SK-N-SH (cell line): ENCODE results near the gene PTPN4.

Experiments used
- ELF1 ChIP-seq: IDR thresholded peaks from 2 replicates; pipeline ENCODE4 v1.4.0; 2012
- FOSL2 ChIP-seq: IDR thresholded peaks from 2 replicates; pipeline ENCODE4 v1.4.0; 2012; ENCODE audit warnings: low read depth, mild to moderate bottlenecking, moderate library complexity, borderline replicate concordance
- GABPA ChIP-seq: IDR thresholded peaks from 2 replicates; pipeline ENCODE4 v1.4.0; 2012; ENCODE audit warnings: low read depth, mild to moderate bottlenecking
- MXI1 ChIP-seq: IDR thresholded peaks from 2 replicates; pipeline ENCODE4 v1.6.1; 2012; ENCODE audit warnings: mild to moderate bottlenecking, low read depth, low read length, improper control_type of control experiment
- RAD21 ChIP-seq: IDR thresholded peaks from 2 replicates; pipeline ENCODE4 v1.6.1; 2012; ENCODE audit warnings: mild to moderate bottlenecking, low read length
- TEAD4 ChIP-seq: IDR thresholded peaks from 2 replicates; pipeline ENCODE4 v1.4.0; 2012; ENCODE audit warnings: mild to moderate bottlenecking, borderline replicate concordance; ENCODE audit not compliant: insufficient read depth
- TF ChIP-seq, protein P1 (sequence below): fragments of 200-600 bp; sonication (generic); IDR thresholded peaks from 2 replicates; pipeline ENCODE4 v1.6.1; 2017; ENCODE audit warnings: antibody characterized with exemption, mild to moderate bottlenecking, moderate library complexity

DNA sequence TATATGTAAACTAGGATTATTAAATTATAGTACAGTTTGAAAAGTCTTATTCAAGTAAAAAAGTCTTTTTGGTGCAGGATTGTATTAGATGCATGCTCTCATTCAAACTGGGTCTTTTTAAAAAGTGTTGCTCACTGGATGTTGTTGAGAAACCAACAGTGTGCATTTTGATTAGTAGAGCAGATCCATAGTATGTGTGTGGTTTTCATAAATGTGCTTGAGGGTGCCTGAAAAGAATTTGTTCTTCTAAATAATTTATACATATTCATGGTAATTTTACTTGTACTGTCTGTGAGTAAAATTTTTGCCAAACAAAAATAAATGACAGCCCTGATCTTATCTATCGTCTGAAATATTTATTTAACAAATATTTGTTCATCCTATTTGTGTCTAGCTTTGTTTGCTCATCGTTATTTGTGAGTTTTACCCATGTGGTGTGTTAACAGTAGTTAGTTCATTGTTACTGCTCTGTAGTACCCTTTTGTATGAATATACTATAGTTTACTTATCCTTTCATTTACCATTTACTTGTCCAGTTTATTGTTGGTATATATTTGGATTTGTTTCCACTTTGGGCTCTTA lies 50.4 kb downstream of the PTPN4 start:
- TF ChIP-seq ELF1: no peak
- TF ChIP-seq TEAD4: no peak
- no peak for TF ChIP-seq RAD21
- TF ChIP-seq, protein P1, sequence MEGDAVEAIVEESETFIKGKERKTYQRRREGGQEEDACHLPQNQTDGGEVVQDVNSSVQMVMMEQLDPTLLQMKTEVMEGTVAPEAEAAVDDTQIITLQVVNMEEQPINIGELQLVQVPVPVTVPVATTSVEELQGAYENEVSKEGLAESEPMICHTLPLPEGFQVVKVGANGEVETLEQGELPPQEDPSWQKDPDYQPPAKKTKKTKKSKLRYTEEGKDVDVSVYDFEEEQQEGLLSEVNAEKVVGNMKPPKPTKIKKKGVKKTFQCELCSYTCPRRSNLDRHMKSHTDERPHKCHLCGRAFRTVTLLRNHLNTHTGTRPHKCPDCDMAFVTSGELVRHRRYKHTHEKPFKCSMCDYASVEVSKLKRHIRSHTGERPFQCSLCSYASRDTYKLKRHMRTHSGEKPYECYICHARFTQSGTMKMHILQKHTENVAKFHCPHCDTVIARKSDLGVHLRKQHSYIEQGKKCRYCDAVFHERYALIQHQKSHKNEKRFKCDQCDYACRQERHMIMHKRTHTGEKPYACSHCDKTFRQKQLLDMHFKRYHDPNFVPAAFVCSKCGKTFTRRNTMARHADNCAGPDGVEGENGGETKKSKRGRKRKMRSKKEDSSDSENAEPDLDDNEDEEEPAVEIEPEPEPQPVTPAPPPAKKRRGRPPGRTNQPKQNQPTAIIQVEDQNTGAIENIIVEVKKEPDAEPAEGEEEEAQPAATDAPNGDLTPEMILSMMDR: no peak
- no peak for TF ChIP-seq GABPA
- TF ChIP-seq FOSL2: no peak
- no peak for TF ChIP-seq MXI1
